Measurements from ENCODE around the gene PLXNC1. TPM values are rescaled to one million over a fixed set of nuclear protein-coding genes. Genes with fewer than 3 reads are reported as not detected.

The PLXNC1 gene
- total and polyA plus RNA-seq, 2 experiments from 2014 or later: 2.9 to 4.1 TPM

DNA sequence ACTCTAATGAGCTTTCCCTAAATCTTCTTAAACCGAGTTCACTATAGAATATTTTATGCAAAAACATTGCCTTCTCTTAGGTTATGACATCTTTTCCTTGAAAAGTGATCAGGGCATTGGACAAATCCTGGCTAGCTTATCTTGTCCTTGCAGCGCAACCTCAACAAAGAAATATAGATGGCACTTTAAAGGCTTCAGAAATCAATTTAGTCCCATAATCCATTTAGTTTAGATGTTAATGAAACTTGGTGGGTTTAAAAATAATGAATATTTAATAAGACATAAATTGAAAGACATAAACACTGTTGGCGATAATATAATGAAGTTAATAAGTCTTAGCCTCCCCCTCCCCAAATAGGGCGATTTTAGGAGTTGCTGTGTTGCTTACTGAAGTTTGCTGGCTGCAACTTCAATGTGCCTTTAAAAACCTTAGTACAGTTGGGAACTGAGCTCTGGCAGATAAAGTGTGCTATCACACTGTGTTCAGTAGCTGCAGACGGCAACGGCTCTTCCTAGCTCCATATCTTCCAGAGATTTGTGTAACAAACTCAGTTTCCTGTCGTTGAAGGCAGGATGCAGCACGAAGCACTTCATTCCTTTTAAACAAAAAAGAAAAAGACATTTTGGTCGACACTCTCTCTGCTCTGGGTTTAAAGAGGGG, 19.5 kb downstream of the PLXNC1 start:
- no peak overlapping the region for H3K4me3 ChIP-seq
- no peak overlapping the region for H3K27ac ChIP-seq
- TF ChIP-seq, protein P1, sequence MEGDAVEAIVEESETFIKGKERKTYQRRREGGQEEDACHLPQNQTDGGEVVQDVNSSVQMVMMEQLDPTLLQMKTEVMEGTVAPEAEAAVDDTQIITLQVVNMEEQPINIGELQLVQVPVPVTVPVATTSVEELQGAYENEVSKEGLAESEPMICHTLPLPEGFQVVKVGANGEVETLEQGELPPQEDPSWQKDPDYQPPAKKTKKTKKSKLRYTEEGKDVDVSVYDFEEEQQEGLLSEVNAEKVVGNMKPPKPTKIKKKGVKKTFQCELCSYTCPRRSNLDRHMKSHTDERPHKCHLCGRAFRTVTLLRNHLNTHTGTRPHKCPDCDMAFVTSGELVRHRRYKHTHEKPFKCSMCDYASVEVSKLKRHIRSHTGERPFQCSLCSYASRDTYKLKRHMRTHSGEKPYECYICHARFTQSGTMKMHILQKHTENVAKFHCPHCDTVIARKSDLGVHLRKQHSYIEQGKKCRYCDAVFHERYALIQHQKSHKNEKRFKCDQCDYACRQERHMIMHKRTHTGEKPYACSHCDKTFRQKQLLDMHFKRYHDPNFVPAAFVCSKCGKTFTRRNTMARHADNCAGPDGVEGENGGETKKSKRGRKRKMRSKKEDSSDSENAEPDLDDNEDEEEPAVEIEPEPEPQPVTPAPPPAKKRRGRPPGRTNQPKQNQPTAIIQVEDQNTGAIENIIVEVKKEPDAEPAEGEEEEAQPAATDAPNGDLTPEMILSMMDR (IDR thresholded peaks at IDR 0.05; ENCODE audit: low read depth, low read length): no peak
- H3K9me3 ChIP-seq (ENCODE audit: low read depth): no peaks in the 10 kb centered on the region
- H3K36me3 ChIP-seq: no peaks in the 10 kb centered on the region
- peak in 1 of 2 donors; percentile 41 for DNase-seq (ENCODE audit: low read depth in 1 of 2, low spot score in 1 of 2)
- peaks cover 5% of the 10 kb centered on the region for H3K27me3 ChIP-seq
- peaks cover 15% of the 10 kb centered on the region for H3K4me1 ChIP-seq (ENCODE audit: low read depth)

DNA sequence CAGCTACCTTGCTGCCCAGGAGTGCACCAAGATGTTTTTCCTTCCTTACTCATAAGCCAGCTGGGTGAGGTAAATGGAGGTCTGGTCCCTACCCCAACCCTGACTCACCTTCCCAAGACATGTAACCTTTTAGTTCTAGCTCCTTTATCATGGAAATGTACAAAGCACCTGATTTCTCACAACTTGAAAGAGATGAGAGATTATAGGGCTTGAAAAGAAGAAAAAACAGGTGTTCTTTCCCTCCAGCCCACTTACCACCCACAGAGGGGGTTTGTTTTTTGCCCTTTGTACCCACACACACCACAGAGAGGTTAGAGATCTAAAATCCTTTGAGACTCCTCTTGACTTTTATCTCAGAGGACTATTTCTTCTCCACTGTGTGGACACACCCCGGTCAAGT, 21.1 kb downstream of the PLXNC1 start:
- Histone ChIP-seq H3K27ac (no peak overlapping the region), H3K4me3 (no peak overlapping the region), H3K4me1 (ENCODE audit: low read depth) (peaks cover 15% of the 10 kb centered on the region), H3K9me3 (ENCODE audit: low read depth) (no peaks in the 10 kb centered on the region), H3K27me3 (peaks cover 6% of the 10 kb centered on the region), H3K36me3 (no peaks in the 10 kb centered on the region)
- TF ChIP-seq, protein P1 (IDR thresholded peaks at IDR 0.05; ENCODE audit: low read depth, low read length): no peak
- no peak for DNase-seq (ENCODE audit: low read depth in 1 of 2, low spot score in 1 of 2)

DNA sequence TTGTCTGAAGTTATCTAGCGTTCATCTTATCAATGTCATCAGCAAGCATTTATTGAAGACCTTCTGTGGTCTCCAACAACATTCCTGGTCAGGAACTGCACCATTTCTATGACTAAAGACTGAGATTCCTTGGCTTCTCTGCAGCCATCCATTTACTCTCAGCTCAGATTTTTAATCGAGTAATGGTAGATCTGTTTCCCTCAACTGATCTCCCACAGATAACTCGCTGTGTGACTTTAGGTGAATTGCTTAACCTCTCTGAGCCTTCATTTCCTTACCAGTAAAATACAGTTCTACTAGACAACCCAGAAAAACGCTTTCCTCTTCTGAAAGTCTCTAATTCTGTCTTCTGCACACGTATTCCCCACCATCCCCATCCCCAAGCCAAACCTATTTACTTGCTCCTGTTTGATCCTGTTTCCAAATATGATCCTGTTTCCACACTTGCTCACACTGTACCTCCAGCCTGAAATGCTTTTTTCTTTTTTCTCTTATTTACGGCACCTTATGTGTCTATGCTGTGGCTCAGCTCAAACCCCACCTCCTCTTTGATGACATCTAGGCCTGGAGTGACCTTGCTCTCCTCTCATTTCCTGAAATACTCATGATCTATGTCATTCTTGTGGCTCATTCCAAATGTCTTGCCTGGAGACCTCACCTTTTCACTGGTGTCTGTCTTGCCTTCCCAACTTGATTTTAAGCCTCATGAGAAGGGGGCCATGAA, 21.8 kb downstream of the PLXNC1 start:
- Histone ChIP-seq H3K9me3 (ENCODE audit: low read depth) (no peaks in the 10 kb centered on the region), H3K27ac (no peak overlapping the region), H3K4me3 (no peak overlapping the region), H3K27me3 (peaks cover 6% of the 10 kb centered on the region), H3K36me3 (no peaks in the 10 kb centered on the region), H3K4me1 (ENCODE audit: low read depth) (peaks cover 15% of the 10 kb centered on the region)
- TF ChIP-seq, protein P1 (IDR thresholded peaks at IDR 0.05; ENCODE audit: low read depth, low read length): no peak
- no peak for DNase-seq (ENCODE audit: low read depth in 1 of 2, low spot score in 1 of 2)

DNA sequence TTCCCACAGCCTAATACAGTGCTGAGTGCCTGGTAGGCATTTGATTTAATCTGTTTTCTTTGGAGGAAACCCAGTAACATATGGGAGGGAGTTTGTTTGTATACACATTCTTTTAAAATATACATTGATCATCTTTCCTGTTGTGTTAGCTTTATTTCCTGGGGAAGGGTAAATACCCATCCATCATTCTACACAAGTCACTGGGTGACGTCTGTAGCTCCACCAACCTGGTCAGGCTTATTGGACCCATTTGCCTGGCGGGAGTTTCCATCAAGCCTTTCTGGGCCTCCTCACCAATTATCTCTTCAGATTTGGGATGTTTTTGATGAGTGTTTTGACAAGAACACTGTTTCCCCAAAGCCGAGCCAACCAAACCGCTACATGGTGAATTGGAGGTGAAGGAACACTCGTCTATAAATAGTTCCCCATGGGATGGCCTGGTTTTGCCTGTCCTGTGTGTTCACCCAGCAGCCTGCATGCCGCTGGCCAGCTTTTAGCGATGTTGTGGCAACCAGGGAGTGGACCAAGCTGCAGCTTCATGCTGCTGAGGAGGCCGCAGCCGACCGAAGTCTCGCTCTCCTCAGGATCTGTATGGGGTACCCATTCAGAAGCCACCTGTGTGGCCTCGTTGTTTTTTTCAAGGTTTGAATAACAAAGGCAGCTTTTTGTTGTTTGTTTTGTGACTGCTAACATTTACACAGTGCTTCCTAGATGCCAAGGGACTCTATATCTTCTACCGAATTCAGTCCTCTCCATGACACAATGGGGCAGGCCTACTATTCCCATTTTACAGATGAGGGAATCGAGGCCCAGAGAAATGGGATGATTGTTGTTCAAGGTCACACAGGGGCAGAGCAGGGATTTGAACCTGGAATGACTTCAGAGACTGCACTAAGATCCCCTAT, 22.6 kb downstream of the PLXNC1 start:
- no peaks in the 10 kb centered on the region for H3K36me3 ChIP-seq
- no peak overlapping the region for H3K4me3 ChIP-seq
- H3K4me1 ChIP-seq (ENCODE audit: low read depth): peaks cover 15% of the 10 kb centered on the region
- H3K27me3 ChIP-seq: peaks cover 6% of the 10 kb centered on the region
- TF ChIP-seq, protein P1 (IDR thresholded peaks at IDR 0.05; ENCODE audit: low read depth, low read length): no peak
- no peaks in the 10 kb centered on the region for H3K9me3 ChIP-seq (ENCODE audit: low read depth)
- DNase-seq (ENCODE audit: low read depth in 1 of 2, low spot score in 1 of 2): no peak
- no peak overlapping the region for H3K27ac ChIP-seq

DNA sequence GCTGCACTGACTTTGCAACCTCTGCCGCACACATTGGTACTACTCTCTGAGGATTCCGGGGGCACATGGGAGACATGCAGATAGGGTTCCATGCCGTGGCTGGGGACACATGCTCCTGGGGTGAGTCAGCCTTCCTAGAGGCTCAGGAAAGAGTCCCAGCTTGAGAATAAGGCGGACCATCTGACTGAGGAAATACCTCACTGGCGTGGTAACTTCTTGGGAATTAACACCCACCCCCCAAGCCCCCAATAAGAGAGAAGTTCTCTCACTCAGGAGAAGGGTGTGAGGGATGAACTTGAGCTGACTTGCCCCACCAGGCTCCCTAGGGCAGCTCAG, 23.2 kb downstream of the PLXNC1 start:
- DNase-seq (ENCODE audit: low read depth in 1 of 2, low spot score in 1 of 2): peak in 1 of 2 donors; percentile 57
- Histone ChIP-seq H3K4me3 (no peak overlapping the region), H3K9me3 (ENCODE audit: low read depth) (no peaks in the 10 kb centered on the region), H3K27me3 (peaks cover 6% of the 10 kb centered on the region), H3K36me3 (no peaks in the 10 kb centered on the region), H3K27ac (no peak overlapping the region), H3K4me1 (ENCODE audit: low read depth) (peaks cover 15% of the 10 kb centered on the region)
- TF ChIP-seq, protein P1 (IDR thresholded peaks at IDR 0.05; ENCODE audit: low read depth, low read length): no peak

Measured in cardiac muscle cell (in vitro differentiated cells and primary cell).